DND-41 (cell line): Measurements from ENCODE around the gene HDLBP.

Source experiments
- CTCF ChIP-seq: IDR thresholded peaks from 2 replicates; pipeline ENCODE4 v1.5.1; 2012; ENCODE audit warnings: borderline replicate concordance, low read length, moderate library complexity, mild to moderate bottlenecking; ENCODE audit not compliant: poor library complexity, severe bottlenecking; ENCODE audit errors: extremely low read depth
- EZH2 ChIP-seq: IDR thresholded peaks from 3 replicates; pipeline ENCODE4 v1.6.1; 2012; ENCODE audit warnings: borderline replicate concordance, low read depth, mild to moderate bottlenecking, moderate library complexity, low read length, inconsistent platforms; ENCODE audit not compliant: severe bottlenecking

GRCh38 chr2:241302759-241303651, 12.5 kb downstream of the HDLBP start:
- TF ChIP-seq CTCF (no peak), EZH2 (no peak)
